Tibial nerve (tissue), 4 donors: ENCODE data around the gene ST6GALNAC3.

ENCODE experiments used
- EP300 ChIP-seq, 2 donors: sonication (generic); formaldehyde crosslinking; IDR thresholded peaks; one replicate each; pipeline ENCODE4 v1.6.1; 2017; ENCODE audit warnings: antibody characterized with exemption in 2 of 2, mild to moderate bottlenecking in 1 of 2
- POLR2A ChIP-seq, 2 donors: fragments of 450-650 bp; IDR thresholded peaks; one replicate each; pipeline ENCODE4 v1.6.1; 2017; ENCODE audit warnings: antibody characterized with exemption in 2 of 2, mild to moderate bottlenecking in 2 of 2, moderate library complexity in 2 of 2
- TF ChIP-seq, protein P1 (sequence below), 5 experiments: fragments of 200-600 bp in 3 of 5; fragments of 450-650 bp in 2 of 5; sonication (generic) in 3 of 5; IDR thresholded peaks; one replicate each; pipeline ENCODE4 v1.5.1; 2016 to 2019; ENCODE audit warnings: antibody characterized with exemption in 5 of 5, mild to moderate bottlenecking in 3 of 5, moderate library complexity in 2 of 5

DNA sequence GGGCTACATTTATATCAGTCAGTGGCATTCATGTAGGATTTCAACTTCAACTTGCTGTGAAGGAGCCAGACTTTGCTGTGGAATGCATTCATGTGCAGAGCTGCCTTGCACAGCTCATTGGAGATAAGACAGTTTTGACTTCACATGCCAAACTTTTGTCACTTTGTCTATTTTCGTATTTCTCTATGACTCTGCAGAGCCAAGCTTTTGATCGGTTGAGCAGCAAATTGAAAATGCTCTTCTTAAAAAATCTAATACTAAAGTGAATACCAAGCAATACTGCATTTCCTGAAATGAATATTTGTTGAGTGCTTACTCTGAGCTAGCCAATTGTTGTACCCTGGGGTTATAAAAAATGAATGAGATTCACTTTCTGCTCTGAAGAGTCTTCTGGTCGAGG is 388.7 kb downstream of the ST6GALNAC3 start:
- TF ChIP-seq, protein P1, sequence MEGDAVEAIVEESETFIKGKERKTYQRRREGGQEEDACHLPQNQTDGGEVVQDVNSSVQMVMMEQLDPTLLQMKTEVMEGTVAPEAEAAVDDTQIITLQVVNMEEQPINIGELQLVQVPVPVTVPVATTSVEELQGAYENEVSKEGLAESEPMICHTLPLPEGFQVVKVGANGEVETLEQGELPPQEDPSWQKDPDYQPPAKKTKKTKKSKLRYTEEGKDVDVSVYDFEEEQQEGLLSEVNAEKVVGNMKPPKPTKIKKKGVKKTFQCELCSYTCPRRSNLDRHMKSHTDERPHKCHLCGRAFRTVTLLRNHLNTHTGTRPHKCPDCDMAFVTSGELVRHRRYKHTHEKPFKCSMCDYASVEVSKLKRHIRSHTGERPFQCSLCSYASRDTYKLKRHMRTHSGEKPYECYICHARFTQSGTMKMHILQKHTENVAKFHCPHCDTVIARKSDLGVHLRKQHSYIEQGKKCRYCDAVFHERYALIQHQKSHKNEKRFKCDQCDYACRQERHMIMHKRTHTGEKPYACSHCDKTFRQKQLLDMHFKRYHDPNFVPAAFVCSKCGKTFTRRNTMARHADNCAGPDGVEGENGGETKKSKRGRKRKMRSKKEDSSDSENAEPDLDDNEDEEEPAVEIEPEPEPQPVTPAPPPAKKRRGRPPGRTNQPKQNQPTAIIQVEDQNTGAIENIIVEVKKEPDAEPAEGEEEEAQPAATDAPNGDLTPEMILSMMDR (IDR thresholded peaks at IDR 0.05): no peak
- TF ChIP-seq POLR2A (IDR thresholded peaks at IDR 0.05) (no peak), EP300 (IDR thresholded peaks at IDR 0.05) (no peak)
